Measurements from ENCODE around the gene ILK. TPM values are rescaled to one million over a fixed set of nuclear protein-coding genes. Genes with fewer than 3 reads are reported as not detected.

The ILK gene
- total and polyA plus RNA-seq, 2 of the 13 experiments (the other 11 are each of a cell fraction or from before 2014, with no cell fraction given) = 70.3 to 108 TPM

- TF ChIP-seq KDM2A (CRISPR knock-in tag; IDR thresholded peaks at IDR 0.05; ENCODE audit: borderline replicate concordance, low read depth) (no peak), ZNF773 (CRISPR knock-in tag; IDR thresholded peaks at IDR 0.05; ENCODE audit: borderline replicate concordance) (no peak), EEA1 (CRISPR knock-in tag; IDR thresholded peaks at IDR 0.05; ENCODE audit: borderline replicate concordance) (no peak), CTCF (CRISPR knock-in tag; IDR thresholded peaks at IDR 0.05) (peak; percentile 20; the same call in 1 of the 2 replicates), NCOA5 (CRISPR knock-in tag; IDR thresholded peaks at IDR 0.05) (no peak), ZNF121 (CRISPR knock-in tag; IDR thresholded peaks at IDR 0.05) (no peak), ZNF558 (CRISPR knock-in tag; IDR thresholded peaks at IDR 0.05; ENCODE audit: borderline replicate concordance) (no peak), ZNF326 (CRISPR knock-in tag; IDR thresholded peaks at IDR 0.05; ENCODE audit: borderline replicate concordance) (no peak), ZFX (CRISPR knock-in tag; IDR thresholded peaks at IDR 0.05; ENCODE audit: low read depth) (no peak), SOX6 (IDR thresholded peaks at IDR 0.05) (no peak), SOX6 (CRISPR knock-in tag; IDR thresholded peaks at IDR 0.05) (no peak), XBP1 (CRISPR knock-in tag; IDR thresholded peaks at IDR 0.05) (no peak), CBX5 (CRISPR knock-in tag; IDR thresholded peaks at IDR 0.05; ENCODE audit: borderline replicate concordance) (no peak), RFX5 (IDR thresholded peaks at IDR 0.05; ENCODE audit: low read depth, low read length) (peak; percentile 49; the same call in 1 of the 2 replicates), CBX2 (IDR thresholded peaks at IDR 0.05; ENCODE audit: low read depth, low read length) (no peak), CBX2 (CRISPR knock-in tag; IDR thresholded peaks at IDR 0.05; ENCODE audit: low read depth) (no peak), SCMH1 (CRISPR knock-in tag; IDR thresholded peaks at IDR 0.05; ENCODE audit: borderline replicate concordance) (no peak), ZNF704 (CRISPR knock-in tag; IDR thresholded peaks at IDR 0.05; ENCODE audit: borderline replicate concordance) (no peak), MAFF (IDR thresholded peaks at IDR 0.05; ENCODE audit: low read depth, low read length) (peak; percentile 100), RORA (CRISPR knock-in tag; IDR thresholded peaks at IDR 0.05) (no peak), SRSF1 (optimal IDR thresholded peaks at IDR 0.05; ENCODE audit: low read depth, low read length) (no peak), YY1 (IDR thresholded peaks at IDR 0.05; ENCODE audit: insufficient read depth, insufficient replicate concordance, low read depth, low read length) (no peak), TCF12 (IDR thresholded peaks at IDR 0.05) (no peak), TCF12 (CRISPR knock-in tag; IDR thresholded peaks at IDR 0.05) (no peak), ZFP36L1 (CRISPR knock-in tag; IDR thresholded peaks at IDR 0.05) (no peak), ZNF484 (CRISPR knock-in tag; IDR thresholded peaks at IDR 0.05; ENCODE audit: borderline replicate concordance, low read depth) (no peak), TFAP4 (IDR thresholded peaks at IDR 0.05; ENCODE audit: borderline replicate concordance, low read depth) (peak; percentile 67; the same call in 1 of the 2 replicates), JDP2 (CRISPR knock-in tag; IDR thresholded peaks at IDR 0.05; ENCODE audit: borderline replicate concordance) (no peak), ZNF296 (CRISPR knock-in tag; conservative IDR thresholded peaks at IDR 0.05) (no peak)
Measured at GRCh38 chr11:6568191-6568918, 35.2 kb upstream of the ILK start (continued).
